HG02885 (cell line): Measurements from ENCODE around the gene ZNF652.
"Not testable (repeated sequence)": the region's sequence is repeated elsewhere in the genome, so short reads cannot be mapped to it uniquely, and the experiment has no call there.

Experiments used
- ATAC-seq: cut with Tn5 transposase; IDR thresholded peaks from one replicate; pipeline ENCODE4 v1.9.1; 2021; ENCODE audit warnings: mild to moderate bottlenecking; ENCODE audit not compliant: unreplicated experiment, poor library complexity

ZNF652 gene

DNA sequence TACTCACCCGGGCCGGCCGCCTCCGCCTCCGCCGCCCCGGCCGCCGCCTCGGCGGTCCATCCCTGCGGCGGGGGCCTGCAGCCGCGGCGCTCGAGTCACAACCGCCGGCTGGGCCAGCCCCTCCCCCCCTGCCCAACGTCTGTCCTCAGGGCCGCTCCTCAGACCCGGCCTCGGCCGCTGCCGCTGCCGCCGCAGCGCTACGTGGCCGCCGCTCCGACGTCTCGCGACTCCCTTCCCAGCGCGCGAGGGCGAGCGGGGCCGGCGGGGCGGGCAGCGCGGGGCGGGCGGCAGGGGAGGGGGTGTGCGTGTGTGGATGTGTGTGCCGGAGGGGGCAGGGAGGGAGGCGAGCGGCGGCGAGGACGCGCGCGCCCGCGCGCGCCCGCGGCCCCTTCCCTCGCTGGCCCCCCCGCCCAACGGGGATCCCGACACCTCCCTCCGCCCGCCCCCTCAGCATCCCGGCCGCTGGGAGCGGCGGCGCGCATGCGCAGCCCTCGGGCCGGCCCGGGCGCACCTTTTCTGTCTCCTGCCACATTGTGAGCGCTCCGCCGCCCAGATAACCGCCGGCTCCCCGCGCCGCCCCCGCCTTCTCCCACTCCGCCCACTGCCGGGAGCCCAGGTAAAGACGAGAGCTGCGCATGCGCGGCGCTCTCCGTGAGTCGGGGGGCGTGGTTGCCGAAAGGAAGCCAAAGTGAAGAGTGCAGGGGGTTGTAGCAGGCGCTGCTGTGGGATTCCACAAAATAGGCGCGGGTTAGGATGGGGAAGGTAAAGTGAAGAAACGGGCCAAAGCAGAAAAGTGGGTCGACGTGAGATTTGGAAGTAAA, at the start of gene ZNF652:
ZNF652 (minus strand) TSS at position 349 of the 821 bp plus-strand sequence. CDS start 44,525 bp downstream, outside the sequence.
- ATAC-seq: peak; percentile 74

- ATAC-seq: no peak
Measured at GRCh38 chr17:49409066-49409465, 47.0 kb upstream of the ZNF652 start.

- peak; percentile 40 for ATAC-seq
Measured at GRCh38 chr17:49407981-49408501, 46.0 kb upstream of the ZNF652 start.

- no peak for ATAC-seq
Measured at GRCh38 chr17:49407086-49407485, 45.0 kb upstream of the ZNF652 start.

- ATAC-seq: no peak
Measured at GRCh38 chr17:49406421-49407061, 44.5 kb upstream of the ZNF652 start.

- no peak for ATAC-seq
Measured at GRCh38 chr17:49404906-49405305, 42.9 kb upstream of the ZNF652 start.

- ATAC-seq: no peak
Measured at GRCh38 chr17:49404361-49404760, 42.3 kb upstream of the ZNF652 start.

- ATAC-seq: no peak
Measured at GRCh38 chr17:49403514-49404289, 41.7 kb upstream of the ZNF652 start.

DNA sequence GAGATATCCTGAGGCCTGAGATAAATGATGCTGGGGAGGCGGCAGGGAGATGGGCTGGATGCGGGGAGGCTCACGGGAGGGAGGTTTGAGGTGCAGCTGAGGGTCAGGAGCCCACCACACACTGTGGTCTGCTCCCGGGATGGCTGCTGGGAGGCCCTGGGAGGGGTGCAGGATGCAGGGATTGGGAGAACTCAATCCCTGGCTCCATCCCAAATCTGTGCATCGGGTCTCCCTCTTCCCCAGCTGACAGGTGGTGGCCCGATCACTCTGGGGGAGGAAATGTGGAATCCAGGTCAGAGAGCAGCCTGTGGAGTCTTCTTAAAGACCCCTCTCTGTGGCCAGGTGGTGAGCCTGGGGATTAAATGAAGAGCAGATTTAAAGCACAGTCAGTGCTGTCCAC, 40.7 kb upstream of the ZNF652 start:
- ATAC-seq: no peak

DNA sequence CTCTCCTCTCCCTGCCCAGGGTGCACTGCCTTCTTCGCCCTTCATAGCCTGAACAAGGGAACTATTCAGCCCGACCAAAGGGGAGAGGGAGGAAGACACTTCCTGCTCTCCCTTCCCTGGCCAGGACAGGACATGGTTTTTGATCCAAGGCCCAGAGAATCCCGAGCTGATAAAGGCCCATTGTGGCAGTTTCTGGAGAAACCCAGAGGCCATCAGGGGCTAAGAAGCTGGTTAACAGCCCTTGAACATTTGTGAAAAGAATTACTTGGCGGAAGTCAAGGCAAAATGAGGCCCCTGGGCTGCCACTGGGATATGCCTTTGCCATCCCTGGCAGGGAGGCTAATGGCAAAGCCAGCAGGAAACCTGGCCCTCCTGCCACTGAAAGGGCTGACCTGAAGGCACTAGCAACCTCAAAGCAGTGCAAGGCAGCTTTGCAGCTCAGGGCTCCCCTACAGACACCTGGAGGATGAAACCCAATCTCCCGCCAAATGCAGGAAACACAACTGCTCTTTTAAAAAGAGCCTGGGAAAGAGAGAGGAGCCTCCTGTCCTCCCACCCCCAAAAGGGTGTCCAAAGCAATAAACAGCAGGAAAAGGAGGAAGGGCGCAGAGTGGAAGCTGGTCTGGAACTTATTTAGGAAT, 40.0 kb upstream of the ZNF652 start:
- ATAC-seq: no peak

- ATAC-seq: no peak
Measured at GRCh38 chr17:49399995-49400394, 37.9 kb upstream of the ZNF652 start.

DNA sequence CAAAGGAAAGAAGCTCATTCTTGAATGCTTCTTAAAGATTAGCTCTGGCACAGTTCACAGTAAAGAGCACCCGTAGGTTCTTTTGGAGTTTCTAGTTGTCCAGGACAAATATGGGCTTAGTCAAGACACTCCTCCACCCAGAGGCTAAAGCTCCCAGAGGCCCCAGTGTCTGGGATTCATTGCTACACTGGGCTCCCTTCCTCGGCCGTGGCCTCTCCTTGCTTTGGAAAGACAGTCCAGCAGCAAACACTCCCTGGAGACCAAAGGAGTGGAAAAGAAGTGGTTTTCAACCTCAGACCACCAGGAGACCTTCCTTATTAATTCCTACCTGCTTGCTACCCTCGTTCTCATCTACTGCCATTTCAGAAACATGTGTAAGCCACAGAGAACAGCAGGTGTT, 35.5 kb upstream of the ZNF652 start:
- ATAC-seq: no peak

DNA sequence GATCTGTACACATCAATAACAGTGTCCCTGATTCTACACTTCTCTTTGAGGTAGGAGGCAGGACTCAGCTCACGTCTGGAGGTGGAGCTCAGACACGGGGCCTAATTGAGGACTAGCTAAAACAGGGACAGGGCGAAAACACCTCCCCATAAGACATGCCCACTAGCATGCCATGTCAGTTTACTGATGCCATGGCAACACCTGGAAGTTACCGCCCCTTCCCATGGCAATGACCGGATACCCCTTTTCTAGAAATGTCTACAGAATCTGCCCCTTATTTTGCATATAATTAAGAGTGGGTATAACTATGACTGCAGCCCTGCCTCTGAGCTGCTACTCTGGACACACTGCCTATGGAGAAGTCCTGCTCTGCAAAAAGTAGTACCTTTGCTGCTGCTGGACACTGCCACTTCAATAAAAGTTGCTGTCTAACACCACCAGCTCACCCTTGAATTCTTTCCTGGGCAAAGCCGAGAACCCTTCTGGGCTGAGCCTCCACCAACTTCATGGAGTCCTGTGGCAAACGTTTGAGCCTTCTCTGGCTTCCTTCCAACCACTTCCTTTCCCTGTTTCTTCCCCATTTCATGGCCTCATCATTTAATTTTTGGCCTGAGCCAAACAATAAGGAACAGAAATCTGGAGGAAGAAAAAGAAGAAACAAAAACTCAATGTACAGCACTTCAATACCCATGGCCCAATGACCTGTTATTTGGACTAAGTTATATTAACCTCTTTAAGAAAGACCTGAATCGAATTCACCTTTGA, 31.6 kb upstream of the ZNF652 start:
- ATAC-seq: no peak

GRCh38 chr17:49390548-49391324, 28.7 kb upstream of the ZNF652 start:
- ATAC-seq: no peak

DNA sequence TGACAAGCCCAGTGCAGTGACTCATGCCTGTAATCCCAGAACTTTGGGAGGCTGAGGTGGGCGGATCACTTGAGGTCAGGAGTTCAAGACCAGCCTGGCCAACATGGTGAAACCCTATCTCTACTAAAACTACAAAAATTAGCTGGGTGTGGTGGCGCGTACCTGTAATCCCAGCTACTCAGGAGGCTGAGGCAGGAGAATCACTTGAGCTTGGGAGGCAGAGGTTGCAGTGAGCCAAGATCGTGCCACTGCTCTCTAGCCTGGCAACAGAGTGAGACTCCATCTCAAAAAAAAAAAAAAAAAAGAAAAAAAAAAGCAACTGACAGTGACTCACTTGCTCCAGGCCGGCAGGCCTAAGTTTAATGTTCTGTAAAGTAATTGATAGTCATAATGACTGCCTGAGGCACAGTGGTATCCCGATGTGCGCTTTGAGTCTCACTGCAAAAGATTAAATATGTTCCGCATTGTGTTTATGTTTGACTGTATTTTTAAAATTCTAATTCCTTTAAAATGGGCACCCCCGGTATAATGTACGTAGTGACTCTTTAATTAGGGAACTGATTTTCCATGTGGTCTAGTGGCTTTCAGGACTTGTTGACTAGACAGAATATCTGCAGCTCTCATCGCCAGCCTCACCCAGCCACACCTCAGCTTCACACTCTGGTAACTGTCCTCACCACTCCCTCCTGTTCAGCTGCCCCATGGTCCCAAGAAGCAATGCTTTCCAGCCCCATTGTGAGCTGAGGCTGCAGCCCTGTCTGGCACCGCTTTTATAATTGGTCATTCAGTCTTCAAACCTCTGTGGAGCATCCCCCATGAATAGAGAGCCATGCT, 27.7 kb upstream of the ZNF652 start:
- not testable (repeated sequence) for ATAC-seq

- peak; percentile 19 for ATAC-seq
Measured at GRCh38 chr17:49388692-49389513, 26.9 kb upstream of the ZNF652 start.

GRCh38 chr17:49388290-49388640, 26.2 kb upstream of the ZNF652 start:
- peak; percentile 55 for ATAC-seq
